OCI-LY1 (cell line): ENCODE results near the gene PRR15L.

ENCODE experiments used
- EZH2 ChIP-seq: fragments of 200-600 bp; sonication (generic), shearing (Covaris generic); IDR thresholded peaks from 2 replicates; pipeline ENCODE4 v1.8.0; 2017; ENCODE audit warnings: borderline replicate concordance, mixed run types, mild to moderate bottlenecking, antibody characterized with exemption, low read length, moderate library complexity, mixed read lengths
- TF ChIP-seq, protein P1 (sequence below): fragments of 200-600 bp; sonication (generic), shearing (Covaris generic); IDR thresholded peaks from 2 replicates; pipeline ENCODE4 v1.5.1; 2017; ENCODE audit warnings: mild to moderate bottlenecking, antibody characterized with exemption, low read length, moderate library complexity, mixed read lengths

DNA sequence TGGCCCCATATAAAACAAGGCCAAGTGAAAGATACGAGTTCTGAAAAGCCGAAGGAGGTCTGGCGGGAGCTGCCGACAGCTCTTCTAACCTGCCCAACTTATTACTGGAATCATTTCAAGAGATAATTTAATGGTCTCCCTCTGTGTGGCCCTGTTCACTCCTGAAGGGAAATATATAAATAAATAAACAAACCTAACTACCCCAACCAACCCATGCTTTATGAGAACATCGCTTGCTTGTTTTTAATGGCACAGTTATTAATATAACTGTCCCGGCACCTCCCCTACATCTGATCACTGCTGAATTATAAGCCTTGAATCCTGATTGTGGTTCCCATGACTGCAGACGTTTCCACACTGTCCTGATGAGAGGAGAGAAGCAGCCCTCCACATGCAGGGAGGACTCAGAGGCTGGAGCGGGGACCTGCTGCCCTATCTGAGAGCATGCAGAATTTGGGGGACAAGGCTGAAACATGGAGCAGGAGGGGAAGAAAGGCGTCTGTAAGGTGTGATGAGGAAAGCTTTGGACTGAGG lies 35.4 kb upstream of the PRR15L start:
- TF ChIP-seq, protein P1, sequence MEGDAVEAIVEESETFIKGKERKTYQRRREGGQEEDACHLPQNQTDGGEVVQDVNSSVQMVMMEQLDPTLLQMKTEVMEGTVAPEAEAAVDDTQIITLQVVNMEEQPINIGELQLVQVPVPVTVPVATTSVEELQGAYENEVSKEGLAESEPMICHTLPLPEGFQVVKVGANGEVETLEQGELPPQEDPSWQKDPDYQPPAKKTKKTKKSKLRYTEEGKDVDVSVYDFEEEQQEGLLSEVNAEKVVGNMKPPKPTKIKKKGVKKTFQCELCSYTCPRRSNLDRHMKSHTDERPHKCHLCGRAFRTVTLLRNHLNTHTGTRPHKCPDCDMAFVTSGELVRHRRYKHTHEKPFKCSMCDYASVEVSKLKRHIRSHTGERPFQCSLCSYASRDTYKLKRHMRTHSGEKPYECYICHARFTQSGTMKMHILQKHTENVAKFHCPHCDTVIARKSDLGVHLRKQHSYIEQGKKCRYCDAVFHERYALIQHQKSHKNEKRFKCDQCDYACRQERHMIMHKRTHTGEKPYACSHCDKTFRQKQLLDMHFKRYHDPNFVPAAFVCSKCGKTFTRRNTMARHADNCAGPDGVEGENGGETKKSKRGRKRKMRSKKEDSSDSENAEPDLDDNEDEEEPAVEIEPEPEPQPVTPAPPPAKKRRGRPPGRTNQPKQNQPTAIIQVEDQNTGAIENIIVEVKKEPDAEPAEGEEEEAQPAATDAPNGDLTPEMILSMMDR, result no peak
- no peak for TF ChIP-seq EZH2
